ENCODE results near the gene DLD.
"Not testable (repeated sequence)": the region's sequence is repeated elsewhere in the genome, so short reads cannot be mapped to it uniquely, and the experiment has no call there.

Gene DLD

DNA sequence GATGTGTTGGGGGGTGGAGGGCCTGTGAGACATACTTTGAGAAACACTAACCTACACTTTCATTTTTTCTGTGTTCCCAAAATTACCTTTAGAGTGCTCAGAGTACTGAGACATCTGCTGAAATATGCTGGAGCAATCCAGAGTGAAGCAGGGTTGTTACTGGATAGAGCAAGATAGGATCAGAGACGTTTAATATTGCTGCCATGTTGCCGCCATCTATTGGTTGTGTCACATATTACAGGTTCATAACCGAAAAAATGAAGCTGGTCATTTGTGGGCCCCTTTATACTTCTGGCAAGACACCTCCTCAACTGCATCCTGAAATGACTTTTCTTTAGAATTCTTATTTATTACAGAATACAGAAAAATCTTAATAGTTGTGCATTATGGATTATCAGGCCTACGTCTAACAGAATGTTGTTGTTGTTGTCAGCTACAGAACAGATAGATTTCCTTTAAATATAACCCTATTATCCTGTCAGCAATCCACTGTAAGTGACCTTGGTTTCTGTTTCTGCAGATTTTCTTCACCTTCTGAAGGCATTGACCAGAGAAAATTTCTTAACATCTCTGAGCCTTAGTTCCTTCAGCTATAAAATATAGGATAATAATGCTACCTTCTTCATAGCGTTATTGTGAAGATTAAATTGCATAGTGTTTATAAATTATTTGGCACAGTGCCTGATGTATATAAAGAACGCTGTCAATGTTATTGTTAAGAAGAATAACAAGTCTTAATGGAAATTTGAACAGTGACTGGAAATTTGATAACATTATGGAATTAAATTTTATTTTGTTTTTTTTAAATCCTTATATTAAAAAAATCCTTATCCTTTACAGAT, 16.2 kb upstream of the DLD start:
- DNase-seq: no peak

DNA sequence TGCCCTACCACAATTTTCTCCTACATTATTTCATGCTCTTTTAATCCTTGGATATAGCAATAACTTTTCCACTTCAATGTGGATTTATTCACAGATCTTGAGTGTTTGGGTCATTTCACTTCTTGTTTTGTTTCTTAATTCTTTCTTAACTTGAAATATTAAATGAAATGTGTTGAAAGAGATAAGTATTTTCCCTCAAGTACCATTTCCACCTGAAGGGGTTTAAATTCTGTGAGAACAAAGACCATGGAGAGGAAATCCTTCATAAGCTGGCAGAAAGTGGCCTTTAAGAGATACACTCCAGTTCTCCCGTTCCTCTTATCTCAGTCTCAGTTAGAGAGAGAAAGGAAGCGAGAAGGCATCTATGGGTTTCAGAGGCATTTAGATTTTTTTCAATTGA, 14.1 kb upstream of the DLD start:
- DNase-seq: no peak

DNA sequence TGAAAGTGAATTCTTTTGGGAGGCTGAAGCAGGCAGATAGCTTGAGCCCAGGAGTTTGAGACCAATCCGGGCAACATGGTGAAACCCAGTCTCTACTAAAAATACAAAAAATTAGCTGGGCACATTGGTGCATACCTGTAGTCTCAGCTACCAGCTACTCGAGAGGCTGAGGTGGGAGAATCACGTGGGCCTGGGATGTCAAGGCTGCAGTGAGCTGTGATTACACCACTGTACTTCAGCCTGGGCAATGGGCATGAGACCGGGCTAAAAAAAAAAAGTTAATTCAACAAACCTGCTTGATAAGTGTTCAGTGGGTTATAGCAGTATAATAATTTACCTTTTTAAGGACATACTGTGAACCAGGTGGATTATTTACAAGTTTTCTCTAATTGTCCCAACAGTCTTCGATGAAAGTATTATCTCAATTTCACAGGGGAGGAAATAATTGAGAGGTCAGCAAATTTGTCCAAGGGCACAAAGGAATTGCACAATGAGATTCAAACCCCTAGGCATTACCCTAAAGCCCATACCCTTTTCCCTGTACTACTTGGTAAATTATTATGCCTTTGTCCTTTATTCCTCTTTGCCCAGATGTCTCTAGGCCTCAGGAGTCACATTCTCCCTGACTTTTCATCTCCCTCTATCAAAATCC, 13.1 kb upstream of the DLD start:
- DNase-seq: no peak

- DNase-seq: no peak
These were observed 12.3 kb upstream of the DLD start for GRCh38 chr7:107878636-107879035.

DNA sequence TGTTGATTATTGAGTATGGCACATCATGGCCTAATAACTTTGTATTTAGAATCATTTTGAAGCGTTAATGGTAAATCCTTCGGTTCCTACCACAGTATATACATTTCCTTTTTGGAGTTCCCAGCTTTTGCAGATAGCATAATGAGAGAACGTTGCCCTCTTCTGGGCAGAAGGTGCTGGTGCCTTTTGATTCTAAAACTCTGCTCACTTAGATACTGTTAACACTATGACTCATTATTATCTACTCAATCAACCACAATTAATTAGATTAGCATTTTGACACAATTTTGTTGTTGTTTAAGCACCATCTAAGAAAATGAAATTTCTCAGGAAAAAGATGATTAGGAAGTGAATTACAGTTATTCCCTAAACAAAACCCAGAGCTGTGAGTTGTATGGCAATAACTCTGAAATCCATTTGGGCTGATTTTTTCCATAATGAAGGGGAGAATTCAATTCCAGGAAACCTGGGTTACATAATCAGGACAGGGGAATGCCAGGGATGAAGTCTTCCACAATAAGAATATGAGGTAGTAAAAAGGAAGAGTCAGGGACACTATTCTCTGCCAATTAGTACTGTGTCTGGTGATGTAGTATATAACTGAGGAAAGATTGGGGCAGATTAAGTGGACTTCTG, 11.5 kb upstream of the DLD start:
- DNase-seq: no peak

GRCh38 chr7:107882766-107883165, 8.2 kb upstream of the DLD start:
- DNase-seq: no peak

GRCh38 chr7:107884066-107884818, 6.7 kb upstream of the DLD start:
- no peak for DNase-seq

DNA sequence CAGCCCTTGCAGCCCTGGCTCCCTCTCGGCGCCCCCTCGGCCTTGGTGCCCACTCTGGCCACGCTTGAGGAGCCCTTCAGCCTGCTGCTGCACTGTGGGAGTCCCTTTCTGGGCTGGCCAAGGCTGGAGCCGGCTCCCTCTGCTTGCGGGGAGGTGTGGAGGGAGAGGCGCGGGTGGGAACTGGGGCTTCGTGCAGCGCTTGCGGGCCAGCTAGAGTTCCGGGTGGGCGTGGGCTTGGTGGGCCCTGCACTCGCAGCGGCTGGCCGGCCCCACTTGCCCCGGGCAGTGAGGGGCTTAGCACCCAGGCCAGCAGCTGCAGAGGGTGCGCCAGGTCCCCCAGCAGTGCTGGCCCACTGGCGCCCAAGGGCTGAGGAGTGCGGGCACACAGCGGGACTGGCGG, 3.2 kb upstream of the DLD start:
- DNase-seq: not testable (repeated sequence)

- DNase-seq: no peak
These were observed 991 bp upstream of the DLD start for GRCh38 chr7:107889992-107890391.

GRCh38 chr7:107890493-107890961, 456 bp upstream of the DLD start:
- no peak for DNase-seq

- DNase-seq: no peak
These were observed 818 bp downstream of the DLD start for GRCh38 chr7:107891636-107892366.

GRCh38 chr7:107892367-107892741, 1.4 kb downstream of the DLD start:
- not testable (repeated sequence) for DNase-seq

- DNase-seq: no peak
These were observed 8.1 kb downstream of the DLD start for GRCh38 chr7:107898997-107899594.

- no peak for DNase-seq
These were observed 9.6 kb downstream of the DLD start for GRCh38 chr7:107900496-107901015.

DNA sequence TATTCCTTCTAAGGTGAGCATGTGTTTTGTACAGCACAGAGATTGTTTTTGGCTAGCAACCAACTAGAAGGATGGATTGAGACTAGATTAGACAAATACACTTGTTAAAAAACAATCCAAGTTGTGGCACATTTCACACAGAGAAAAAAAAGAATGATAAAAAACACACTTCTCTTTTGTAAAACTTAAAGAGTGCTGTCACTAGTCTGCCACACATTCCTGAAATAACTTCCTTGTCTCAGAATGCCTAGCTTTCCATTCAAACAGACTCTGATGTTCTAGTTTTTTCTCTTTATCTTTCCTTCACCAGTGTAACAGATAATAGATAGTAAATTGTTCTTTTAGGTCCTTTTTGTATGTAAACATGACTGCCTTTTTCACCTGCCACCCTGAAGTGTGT, 11.4 kb downstream of the DLD start:
- DNase-seq: no peak

DNA sequence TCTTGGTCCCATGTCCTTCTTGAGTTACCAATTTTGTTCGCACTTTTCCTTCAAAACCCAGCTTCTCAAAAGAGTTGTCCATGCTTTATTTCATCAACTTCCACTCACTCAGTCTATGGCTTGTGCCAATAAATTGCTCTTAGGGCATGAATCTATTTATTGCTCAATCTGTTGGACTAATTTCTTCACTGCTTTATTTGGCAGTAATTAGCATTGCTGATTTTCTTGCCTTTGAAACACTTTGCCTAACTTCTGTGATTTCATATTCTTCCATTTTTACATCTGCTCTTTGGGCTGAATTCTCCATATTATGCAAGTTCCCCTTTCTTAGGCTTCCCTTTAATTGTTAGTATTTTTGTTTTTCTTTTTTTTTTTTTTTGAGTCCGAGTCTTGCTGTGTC, 16.8 kb downstream of the DLD start:
- no peak for DNase-seq

DNA sequence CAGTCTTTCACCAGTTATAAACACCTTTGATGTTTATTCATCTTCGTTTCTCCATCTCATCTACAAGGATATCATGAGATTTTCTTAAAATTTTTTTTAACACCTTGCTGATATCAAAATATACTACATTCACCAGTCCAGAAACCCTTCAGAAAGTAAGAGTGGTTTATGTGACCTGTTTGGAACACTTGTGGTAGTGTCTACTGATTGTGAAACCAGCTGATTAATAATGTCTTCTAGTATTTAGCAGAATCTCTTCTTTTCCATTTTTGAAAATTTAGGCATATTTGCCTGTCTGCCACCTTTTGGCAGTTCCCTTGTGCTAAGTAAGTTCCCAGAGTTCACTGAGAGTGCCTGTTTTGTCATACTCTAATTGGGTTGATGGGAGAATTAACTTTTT, 18.5 kb downstream of the DLD start:
- DNase-seq: no peak

GRCh38 chr7:107911981-107912380, 21.0 kb downstream of the DLD start:
- no peak for DNase-seq

GRCh38 chr7:107913851-107914250, 22.9 kb downstream of the DLD start:
- DNase-seq: no peak

DNA sequence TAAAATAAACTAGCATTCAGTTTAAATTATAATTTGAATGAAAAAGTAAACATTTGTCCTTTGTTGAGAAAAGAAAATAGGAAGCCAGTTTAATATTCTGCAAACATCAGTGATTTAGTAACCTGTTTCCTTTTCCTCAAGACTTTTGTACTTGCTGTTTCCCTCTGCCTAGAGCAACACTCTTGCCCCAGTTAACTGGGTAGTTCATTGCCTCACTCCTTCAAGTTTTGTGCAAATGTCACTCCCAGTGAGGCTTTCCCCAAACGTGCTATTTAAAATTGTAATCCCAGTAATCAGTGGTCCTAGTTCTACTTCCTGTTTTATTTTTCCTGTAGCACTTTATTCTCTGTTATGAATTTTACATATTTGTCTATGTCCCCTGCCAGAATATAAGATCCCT, 23.8 kb downstream of the DLD start:
- DNase-seq: no peak

- DNase-seq: no peak
These were observed 24.6 kb downstream of the DLD start for GRCh38 chr7:107915541-107915940.

Measured in NCI-H1048 (cell line).